AG04450 (cell line): ENCODE results near the gene SH3RF3. TPM values are rescaled to one million over a fixed set of nuclear protein-coding genes. Genes with fewer than 3 reads are reported as not detected.

Experiments used
- CTCF ChIA-PET: fragments of 300-600, 350-600 bp; formaldehyde crosslinking; extraction: SDS; loops from one replicate; lab custom pipeline; 2022; ENCODE audit warnings: antibody characterized with exemption, inconsistent platforms; lab: Charles Lee
- POLR2A ChIA-PET: fragments of 350-600 bp; formaldehyde crosslinking; extraction: SDS; loops from one replicate; lab custom pipeline; 2021; ENCODE audit warnings: antibody characterized with exemption, inconsistent platforms; lab: Yijun Ruan, JAX
- DNase-seq: peaks from one replicate; pipeline ENCODE4 v3.0.0-alpha.2; 2011; ENCODE audit warnings: low read depth, low spot score
- H3K27ac ChIP-seq: one replicate; pipeline ENCODE4 v1.5.1; 2012; ENCODE audit warnings: low read depth, low read length, control low read depth
- H3K27me3 ChIP-seq: one replicate; pipeline ENCODE4 v1.6.0; 2012; ENCODE audit warnings: low read length; ENCODE audit not compliant: control insufficient read depth, insufficient read depth
- H3K4me3 ChIP-seq: 2 replicates; pipeline ENCODE4 v1.5.1; 2011; ENCODE audit warnings: mild to moderate bottlenecking, low read depth, low read length, control low read depth
- H3K9me3 ChIP-seq: 2 replicates; pipeline ENCODE4 v1.5.1; 2012; ENCODE audit warnings: low read length; ENCODE audit not compliant: control insufficient read depth, insufficient read depth
- polyA plus RNA-seq: library from polyadenylated mRNA; depleted of rRNA; stranded (reverse); fragments of >200 nt; gene quantifications from 2 replicates; pipeline ENCODE4 v1.2.3, GENCODE V29; 2011
- TF ChIP-seq, protein P1 (sequence below): IDR thresholded peaks from 2 replicates; pipeline ENCODE4 v1.5.1; 2011; ENCODE audit warnings: low read depth, low read length, control low read depth, inconsistent platforms

Gene SH3RF3
- polyA plus RNA-seq, 1 experiment = 5.7 TPM

DNA sequence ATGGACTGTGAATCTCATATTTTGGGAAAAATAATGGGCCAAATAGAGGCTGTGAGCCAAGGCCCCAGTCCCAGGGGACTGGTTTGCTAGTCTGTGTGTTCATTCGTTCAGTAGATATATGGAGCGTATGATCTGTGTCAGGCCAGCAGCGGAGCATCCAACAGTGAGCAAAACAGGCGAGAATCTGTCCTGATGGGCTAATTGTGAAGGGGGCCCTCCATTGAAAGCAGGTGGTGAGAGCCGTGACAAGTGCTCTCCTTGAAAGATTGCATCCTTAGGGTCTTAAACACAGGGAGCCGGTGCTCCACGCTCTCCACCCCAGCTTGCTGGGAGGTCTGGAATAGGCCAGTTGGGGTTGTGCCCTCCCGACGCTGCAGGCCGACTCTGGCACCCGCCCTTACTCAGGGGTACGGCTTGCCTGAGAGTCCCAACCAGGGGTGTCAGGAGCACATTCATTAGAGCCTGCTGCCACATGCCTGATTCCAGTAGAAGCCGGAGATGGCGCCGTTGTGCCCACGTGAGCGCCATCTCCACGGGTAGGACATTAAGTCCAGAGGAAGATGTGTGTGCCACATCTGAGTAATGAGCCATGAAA lies 213.3 kb downstream of the SH3RF3 start:
- TF ChIP-seq, protein P1, sequence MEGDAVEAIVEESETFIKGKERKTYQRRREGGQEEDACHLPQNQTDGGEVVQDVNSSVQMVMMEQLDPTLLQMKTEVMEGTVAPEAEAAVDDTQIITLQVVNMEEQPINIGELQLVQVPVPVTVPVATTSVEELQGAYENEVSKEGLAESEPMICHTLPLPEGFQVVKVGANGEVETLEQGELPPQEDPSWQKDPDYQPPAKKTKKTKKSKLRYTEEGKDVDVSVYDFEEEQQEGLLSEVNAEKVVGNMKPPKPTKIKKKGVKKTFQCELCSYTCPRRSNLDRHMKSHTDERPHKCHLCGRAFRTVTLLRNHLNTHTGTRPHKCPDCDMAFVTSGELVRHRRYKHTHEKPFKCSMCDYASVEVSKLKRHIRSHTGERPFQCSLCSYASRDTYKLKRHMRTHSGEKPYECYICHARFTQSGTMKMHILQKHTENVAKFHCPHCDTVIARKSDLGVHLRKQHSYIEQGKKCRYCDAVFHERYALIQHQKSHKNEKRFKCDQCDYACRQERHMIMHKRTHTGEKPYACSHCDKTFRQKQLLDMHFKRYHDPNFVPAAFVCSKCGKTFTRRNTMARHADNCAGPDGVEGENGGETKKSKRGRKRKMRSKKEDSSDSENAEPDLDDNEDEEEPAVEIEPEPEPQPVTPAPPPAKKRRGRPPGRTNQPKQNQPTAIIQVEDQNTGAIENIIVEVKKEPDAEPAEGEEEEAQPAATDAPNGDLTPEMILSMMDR = no peak
- ChIA-PET POLR2A (no interaction called here), CTCF (no interaction called here)
- H3K4me3 ChIP-seq = no peak overlapping the region
- DNase-seq = no peak
- H3K27me3 ChIP-seq = no peaks in the 10 kb centered on the region
- no peak overlapping the region for H3K27ac ChIP-seq
- no peaks in the 10 kb centered on the region; the same call in none of the 2 replicates for H3K9me3 ChIP-seq

DNA sequence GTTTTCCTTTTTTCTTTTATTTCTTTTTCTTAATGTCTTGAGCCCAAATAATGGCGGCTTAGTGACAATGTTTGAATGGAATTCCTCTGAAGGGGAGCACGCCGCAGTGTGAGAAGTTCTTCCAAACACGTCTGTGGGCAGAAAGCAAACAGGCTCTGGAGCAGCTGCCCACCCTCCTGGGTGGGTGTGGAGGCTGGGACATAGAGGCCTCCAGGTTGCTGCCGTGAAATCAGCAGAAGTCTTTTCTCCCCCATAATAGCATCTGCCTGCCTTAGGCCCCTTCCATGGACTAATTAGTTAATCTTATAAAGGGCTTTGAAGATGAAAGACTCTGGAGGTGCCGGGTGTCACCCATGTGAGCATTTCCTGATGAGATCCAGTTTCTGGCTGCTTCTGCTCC lies 213.9 kb downstream of the SH3RF3 start:
- no peaks in the 10 kb centered on the region; the same call in none of the 2 replicates for H3K9me3 ChIP-seq
- ChIA-PET POLR2A (no interaction called here), CTCF (no interaction called here)
- H3K27ac ChIP-seq = no peak overlapping the region
- TF ChIP-seq, protein P1 = no peak
- no peak for DNase-seq
- H3K4me3 ChIP-seq = no peak overlapping the region
- no peaks in the 10 kb centered on the region for H3K27me3 ChIP-seq

DNA sequence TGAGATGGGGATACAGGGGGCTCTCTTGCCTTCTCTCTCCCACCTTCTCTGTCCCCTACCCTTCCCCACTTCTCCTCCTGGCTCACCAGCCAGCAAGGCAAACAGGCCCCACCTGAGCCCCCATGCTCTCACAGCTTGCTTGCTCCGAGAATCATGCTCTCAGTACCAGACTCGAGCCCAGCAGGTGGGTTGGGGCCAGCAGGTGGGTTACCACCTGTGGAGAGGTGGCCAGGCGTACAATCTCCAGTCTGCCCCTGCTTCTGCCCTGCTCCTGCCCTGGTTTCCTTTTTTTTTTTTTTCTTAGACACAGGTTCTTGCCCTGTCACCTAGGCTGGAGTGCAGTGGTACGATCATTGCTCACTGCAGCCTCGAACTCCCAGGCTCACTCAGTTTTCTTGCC lies 214.5 kb downstream of the SH3RF3 start:
- ChIA-PET CTCF (no interaction called here), POLR2A (no interaction called here)

DNA sequence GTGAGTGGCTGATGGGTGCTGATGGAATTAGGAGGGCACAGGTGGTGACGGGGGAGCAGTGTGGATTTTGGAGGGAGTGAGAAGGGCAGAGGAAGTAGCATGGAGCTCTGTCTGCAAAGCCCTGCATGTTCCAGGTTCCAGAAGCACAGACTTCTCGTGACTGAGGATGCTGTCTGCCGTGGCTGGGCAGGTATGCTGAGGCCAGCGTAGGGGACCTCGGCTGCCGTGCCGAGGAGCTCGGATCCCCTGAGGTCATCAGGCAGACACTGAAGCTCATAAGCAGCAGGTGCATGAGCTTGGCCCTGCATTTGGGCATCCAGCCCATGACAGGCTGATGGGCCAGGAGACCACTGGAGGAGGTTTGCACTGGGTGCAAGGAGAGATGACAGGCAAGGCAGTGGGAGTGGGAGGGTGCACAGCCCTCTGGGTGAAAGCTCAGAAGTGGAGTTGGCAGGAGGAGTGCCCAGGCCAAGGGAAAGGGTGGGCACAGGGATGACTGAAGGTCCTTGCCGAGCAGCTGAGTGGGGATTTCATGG lies 215.3 kb downstream of the SH3RF3 start:
- H3K9me3 ChIP-seq = no peaks in the 10 kb centered on the region; the same call in none of the 2 replicates
- TF ChIP-seq, protein P1 = no peak
- POLR2A ChIA-PET = no interaction called here
- DNase-seq = no peak
- no peaks in the 10 kb centered on the region for H3K27me3 ChIP-seq
- CTCF ChIA-PET = no interaction called here
- H3K27ac ChIP-seq = no peak overlapping the region
- no peak overlapping the region for H3K4me3 ChIP-seq

More for the DNA sequence above, 214.5 kb downstream of the SH3RF3 start:
- Histone ChIP-seq H3K9me3 (no peaks in the 10 kb centered on the region; the same call in none of the 2 replicates), H3K27me3 (no peaks in the 10 kb centered on the region), H3K4me3 (no peak overlapping the region), H3K27ac (no peak overlapping the region)
- TF ChIP-seq, protein P1 = no peak
- no peak for DNase-seq

DNA sequence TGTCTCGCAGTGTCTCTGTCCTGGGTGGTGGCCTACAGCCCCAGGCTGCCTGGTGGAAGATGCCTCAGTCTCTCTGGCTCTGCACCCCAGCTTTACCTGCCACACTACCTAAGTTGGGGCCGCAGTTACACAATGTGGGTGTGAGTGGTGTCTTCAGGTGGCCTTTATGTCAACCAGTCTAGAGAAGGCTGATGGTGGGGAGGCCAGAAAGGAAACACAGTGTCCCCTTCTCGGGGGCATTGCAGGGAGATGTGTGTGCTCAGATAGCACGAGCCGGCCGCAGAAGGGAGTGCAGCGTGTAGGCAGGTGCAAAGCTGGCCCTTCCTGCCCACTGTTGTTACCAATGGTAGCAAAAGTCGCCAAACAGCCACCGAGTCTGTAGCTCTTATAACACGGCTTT lies 216.1 kb downstream of the SH3RF3 start:
- H3K27ac ChIP-seq = no peak overlapping the region
- DNase-seq = no peak
- CTCF ChIA-PET = no interaction called here
- POLR2A ChIA-PET = no interaction called here
- no peaks in the 10 kb centered on the region for H3K27me3 ChIP-seq
- H3K9me3 ChIP-seq = no peaks in the 10 kb centered on the region; the same call in none of the 2 replicates
- H3K4me3 ChIP-seq = no peak overlapping the region
- TF ChIP-seq, protein P1 = no peak
